ENCODE data around the gene C6orf89.

Gene C6orf89

DNA sequence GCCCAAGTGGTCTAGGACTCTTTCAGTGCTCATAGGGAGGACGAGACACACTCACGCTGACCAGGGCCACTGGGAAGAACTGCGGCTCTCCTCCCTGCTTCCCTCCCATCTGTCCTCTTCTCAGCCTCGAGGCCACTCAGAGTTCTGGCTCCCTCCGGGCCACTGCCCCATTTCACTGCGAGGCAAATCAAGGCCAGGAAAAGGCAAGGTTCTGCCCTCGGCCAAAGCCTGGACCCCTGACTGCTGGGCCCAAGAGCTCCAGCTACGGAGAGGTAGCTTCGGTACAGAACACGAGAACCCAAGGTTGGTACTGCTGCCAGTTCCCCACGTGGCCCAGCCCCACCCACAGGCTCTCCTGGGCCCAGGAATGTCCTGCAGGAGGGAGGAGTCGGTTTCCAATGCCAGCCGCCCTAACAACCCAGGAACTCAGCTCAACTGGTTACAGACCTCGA lies 83.5 kb downstream of the C6orf89 start:
- no peak for DNase-seq (ENCODE audit: insufficient read length)
- TF ChIP-seq TAF1 (IDR thresholded peaks at IDR 0.05; ENCODE audit: borderline replicate concordance, low read depth, low read length), result no peak
- TF ChIP-seq POLR2AphosphoS5 (IDR thresholded peaks at IDR 0.05; ENCODE audit: low read depth, low read length), result no peak
- no peak for TF ChIP-seq POLR2A (IDR thresholded peaks at IDR 0.05; ENCODE audit: low read depth, low read length)
- no peak for FAIRE-seq

DNA sequence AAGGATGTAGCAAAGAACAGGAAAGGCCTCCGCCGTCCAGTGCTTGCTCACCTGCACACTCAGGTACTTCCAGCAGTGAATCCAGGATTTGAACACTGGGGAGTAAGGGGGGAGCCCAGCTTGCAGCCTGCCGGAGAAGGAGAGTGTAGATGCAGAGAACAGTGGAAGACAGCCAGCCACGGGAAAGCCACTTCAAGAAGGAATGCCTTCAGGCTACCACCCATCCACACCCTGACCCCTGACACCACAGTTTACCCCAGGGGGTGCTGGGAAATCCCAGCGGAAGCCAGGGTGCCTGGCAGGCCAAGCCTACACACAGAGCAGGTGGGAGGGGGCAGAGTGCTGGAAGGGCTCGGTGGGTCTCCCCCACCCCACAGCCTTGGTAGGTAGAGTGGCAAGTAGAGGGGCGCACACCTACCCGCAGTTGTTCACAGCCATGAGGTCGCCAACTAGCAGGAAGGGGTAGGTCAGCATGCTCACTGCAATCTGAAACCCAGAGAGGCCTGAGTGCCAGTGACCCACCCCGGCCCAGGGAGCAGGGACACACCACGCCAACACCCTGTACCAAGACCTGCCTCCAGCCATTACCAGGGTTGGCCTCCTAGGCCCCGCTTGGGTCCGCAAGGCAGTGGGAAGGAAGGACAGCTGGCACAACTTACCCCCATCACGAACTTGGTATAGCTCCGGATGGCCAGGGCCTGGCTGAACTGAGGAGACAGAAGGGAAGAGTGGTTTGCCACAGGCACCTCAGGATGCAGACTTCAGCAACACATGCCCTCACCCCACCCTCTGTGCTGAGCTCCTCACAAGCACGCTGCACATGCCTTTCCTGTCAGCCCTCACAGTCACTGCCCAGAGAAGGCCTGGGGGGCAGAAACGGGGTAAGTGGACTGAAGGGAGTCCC lies 84.5 kb downstream of the C6orf89 start:
- no peak for FAIRE-seq
- no peak; the same call in 1 of the 2 replicates for TF ChIP-seq POLR2A (IDR thresholded peaks at IDR 0.05; ENCODE audit: low read depth, low read length)
- TF ChIP-seq TAF1 (IDR thresholded peaks at IDR 0.05; ENCODE audit: borderline replicate concordance, low read depth, low read length), result no peak
- no peak for TF ChIP-seq POLR2AphosphoS5 (IDR thresholded peaks at IDR 0.05; ENCODE audit: low read depth, low read length)
- no peak for DNase-seq (ENCODE audit: insufficient read length)

DNA sequence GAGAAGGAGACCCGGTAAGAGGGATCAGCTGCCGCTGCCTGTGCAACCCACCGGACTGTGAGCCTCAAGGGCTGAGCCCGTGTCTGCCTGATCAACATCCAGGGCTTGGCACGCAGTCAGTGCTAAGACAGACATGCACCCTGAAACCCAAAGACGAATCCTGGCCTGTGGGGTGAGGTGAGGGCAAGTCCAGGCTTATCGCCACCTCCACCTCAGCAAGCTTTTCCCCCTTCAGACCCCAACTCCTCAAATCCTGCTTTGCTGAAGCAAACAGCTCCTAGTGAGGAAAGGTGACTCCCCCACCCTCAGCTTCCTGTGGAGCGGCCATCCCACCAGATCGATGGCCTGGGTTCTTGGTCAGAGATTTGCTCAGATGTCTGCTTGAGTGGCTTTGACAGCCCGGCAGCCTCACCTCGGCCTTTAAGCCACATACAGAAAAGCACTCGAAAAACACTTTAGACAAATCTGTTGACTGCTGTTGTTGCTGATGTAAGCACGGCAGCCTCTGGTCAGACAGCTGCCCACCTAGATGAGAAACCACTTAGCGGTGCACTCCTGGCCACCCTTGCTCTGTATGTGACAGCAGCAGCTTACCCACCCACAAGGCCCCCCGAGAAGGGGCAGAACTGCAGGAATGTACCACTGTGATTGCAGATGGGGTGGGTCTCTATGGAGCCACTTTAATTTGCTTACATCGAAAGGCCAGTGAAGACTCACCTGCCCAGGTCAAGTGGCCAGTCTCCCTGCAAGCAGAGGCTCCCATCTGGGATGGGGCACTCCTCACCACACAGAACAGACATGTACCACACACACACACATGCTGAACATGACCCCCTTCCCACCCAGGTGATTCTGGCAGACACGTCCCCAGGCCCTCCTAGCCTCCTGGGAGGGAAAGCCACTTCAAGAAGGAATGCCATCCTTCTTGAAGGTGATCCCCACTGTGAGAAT lies 85.4 kb downstream of the C6orf89 start:
- DNase-seq (ENCODE audit: insufficient read length) (no peak), FAIRE-seq (no peak)
- TF ChIP-seq POLR2AphosphoS5 (IDR thresholded peaks at IDR 0.05; ENCODE audit: low read depth, low read length) (no peak), TAF1 (IDR thresholded peaks at IDR 0.05; ENCODE audit: borderline replicate concordance, low read depth, low read length) (no peak), POLR2A (IDR thresholded peaks at IDR 0.05; ENCODE audit: low read depth, low read length) (no peak)

DNA sequence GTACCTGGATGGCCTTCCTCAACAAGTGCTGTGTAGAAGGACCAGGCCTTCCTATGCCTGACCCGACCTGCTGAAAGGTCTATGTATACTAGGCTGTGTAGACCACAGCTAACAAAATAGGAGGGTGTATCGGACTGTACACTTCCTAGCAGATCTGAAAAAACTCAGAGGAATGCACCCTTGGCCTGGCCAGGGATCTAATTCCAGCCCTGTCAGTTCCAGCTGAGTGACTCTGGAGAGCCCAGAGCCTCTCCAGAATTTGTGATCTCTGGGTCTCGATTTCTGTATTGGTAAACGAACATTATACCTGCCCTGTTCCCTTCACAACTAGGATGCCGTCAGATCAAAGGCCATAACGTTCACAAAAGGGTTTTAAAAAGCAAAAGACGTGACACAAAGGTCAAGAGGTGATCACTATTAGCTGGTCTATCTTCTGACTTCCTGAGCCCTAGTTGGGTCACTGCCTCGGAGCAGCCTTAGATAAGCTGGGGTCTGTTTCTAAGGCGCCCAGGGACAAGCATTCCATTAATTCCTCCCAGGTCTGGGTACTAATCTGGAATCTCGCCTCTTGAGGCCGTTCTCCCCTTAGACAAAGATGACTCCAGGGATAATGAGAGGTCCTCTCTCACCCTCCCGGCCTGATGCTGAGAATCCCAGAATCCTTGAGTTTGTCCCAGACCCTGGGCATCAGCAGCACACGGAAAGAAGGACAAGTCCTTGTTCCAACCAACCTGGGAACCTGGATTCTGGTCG lies 86.3 kb downstream of the C6orf89 start:
- TF ChIP-seq POLR2A (IDR thresholded peaks at IDR 0.05; ENCODE audit: low read depth, low read length), result no peak
- TF ChIP-seq TAF1 (IDR thresholded peaks at IDR 0.05; ENCODE audit: borderline replicate concordance, low read depth, low read length), result no peak
- no peak for TF ChIP-seq POLR2AphosphoS5 (IDR thresholded peaks at IDR 0.05; ENCODE audit: low read depth, low read length)
- no peak for DNase-seq (ENCODE audit: insufficient read length)
- no peak for FAIRE-seq

DNA sequence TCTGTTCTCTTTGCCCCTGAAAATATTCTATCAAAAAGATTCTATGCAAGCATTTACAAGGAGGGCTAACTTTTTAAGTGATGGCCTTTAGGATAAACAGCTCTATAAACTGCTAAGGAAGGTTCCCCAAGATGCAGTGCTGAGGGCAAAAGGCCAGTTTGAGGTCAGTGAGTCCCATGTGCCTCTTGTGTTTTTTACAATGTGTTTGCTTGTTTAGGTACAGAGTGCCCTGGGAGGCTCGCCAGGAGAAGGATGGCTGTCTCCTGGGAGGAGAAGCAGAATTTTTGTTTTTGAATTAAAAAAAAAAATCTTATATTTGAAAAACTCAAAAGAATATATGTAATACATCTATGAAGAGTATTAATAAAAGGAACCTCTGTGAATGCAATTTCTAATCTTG lies 87.4 kb downstream of the C6orf89 start:
- DNase-seq (ENCODE audit: insufficient read length) (no peak), FAIRE-seq (no peak)
- TF ChIP-seq POLR2AphosphoS5 (IDR thresholded peaks at IDR 0.05; ENCODE audit: low read depth, low read length) (no peak), POLR2A (IDR thresholded peaks at IDR 0.05; ENCODE audit: low read depth, low read length) (no peak), TAF1 (IDR thresholded peaks at IDR 0.05; ENCODE audit: borderline replicate concordance, low read depth, low read length) (no peak)

DNA sequence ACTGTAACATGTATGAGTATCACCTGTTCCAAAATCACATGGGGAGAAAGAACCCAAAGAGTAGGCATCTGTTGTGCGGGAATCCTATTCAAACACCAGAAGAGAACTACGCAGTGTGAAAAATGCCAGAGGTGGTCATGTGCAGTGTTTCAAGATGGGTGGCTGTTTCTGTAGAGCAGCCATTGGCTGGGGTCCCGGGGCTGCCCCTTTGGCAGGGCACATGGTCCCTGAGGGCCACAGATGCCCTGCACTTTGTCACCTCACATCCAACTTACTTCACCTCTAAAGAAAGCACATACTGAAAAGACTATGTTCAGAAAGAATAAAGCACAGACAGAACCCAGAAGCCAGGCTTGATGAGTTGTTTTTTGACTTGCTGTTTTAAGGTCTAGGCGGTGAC lies 87.9 kb downstream of the C6orf89 start:
- FAIRE-seq, result no peak
- no peak for TF ChIP-seq POLR2AphosphoS5 (IDR thresholded peaks at IDR 0.05; ENCODE audit: low read depth, low read length)
- no peak for TF ChIP-seq TAF1 (IDR thresholded peaks at IDR 0.05; ENCODE audit: borderline replicate concordance, low read depth, low read length)
- TF ChIP-seq POLR2A (IDR thresholded peaks at IDR 0.05; ENCODE audit: low read depth, low read length), result no peak
- no peak for DNase-seq (ENCODE audit: insufficient read length)

DNA sequence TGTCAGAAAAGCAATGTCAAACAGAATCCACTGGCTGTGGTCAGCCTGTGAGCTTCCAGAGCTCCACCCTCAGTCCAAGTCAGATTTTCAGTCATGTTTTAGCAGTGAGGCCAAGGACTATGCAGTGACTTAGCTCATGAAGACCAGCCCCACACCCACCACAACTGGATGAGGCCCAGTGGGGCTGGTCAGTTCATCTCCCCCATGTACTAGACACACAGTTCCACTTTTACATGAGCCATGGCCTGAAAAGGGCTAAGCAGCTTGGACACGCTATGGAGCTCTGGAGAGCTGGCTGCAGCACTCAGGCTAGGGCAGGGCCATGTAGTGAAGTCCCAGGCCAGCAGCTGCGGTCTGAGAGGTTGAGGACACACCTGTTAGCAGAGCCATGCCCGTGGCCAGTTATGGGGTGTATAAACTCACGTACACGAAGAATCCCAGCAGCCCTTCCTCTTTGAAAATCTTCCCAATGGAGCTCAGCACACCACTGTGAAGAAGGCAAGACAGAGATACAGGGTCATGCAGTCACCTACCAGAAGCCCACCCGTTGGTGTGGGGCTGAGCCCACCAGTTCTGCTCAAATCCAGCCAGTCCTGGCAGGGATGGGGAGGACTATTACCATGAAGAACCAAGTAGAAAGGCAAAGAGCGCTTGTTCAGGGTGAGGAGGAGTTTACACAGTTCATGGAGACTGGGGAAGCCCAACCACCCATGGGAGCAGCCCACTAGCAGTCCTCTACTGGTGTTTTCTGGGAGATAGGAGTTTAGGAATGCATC lies 89.7 kb downstream of the C6orf89 start:
- no peak for DNase-seq (ENCODE audit: insufficient read length)
- FAIRE-seq, result no peak
- TF ChIP-seq TAF1 (IDR thresholded peaks at IDR 0.05; ENCODE audit: borderline replicate concordance, low read depth, low read length) (no peak), POLR2A (IDR thresholded peaks at IDR 0.05; ENCODE audit: low read depth, low read length) (no peak), POLR2AphosphoS5 (IDR thresholded peaks at IDR 0.05; ENCODE audit: low read depth, low read length) (no peak)

DNA sequence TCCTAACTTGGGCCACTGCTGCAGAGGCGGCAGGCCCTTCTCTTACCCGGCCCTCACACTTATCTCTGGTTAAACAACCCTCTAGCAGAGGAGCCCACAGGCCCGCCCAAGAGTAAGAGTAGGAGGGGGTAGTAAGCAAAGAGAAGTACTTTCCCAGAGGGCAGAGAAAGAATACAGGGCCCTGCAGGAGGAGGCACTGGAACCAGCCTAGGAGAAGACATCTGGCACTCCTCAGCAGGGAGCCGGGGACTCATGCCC lies 90.2 kb downstream of the C6orf89 start:
- TF ChIP-seq POLR2AphosphoS5 (IDR thresholded peaks at IDR 0.05; ENCODE audit: low read depth, low read length) (no peak), TAF1 (IDR thresholded peaks at IDR 0.05; ENCODE audit: borderline replicate concordance, low read depth, low read length) (no peak), POLR2A (IDR thresholded peaks at IDR 0.05; ENCODE audit: low read depth, low read length) (no peak)
- DNase-seq (ENCODE audit: insufficient read length), result no peak
- FAIRE-seq, result no peak

DNA sequence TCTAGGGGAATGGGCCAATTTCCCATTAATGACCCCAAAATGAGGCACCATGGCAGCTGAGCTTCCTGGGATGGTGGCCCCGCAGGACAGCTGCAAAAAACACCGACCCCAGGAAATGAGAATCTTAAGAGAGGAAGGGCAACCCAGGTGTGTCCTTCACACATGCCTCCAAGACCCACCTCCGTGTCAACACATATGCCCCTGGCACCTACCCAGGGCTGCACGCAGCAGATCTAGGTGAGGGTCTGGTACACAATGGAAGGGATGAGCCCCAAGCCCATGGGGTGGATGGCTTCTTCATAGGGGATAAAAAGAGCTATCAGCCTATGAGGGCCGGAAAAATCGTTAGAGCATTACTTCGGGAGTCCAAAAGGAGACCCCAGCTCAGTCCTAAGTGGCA lies 90.8 kb downstream of the C6orf89 start:
- TF ChIP-seq POLR2A (IDR thresholded peaks at IDR 0.05; ENCODE audit: low read depth, low read length), result no peak
- TF ChIP-seq TAF1 (IDR thresholded peaks at IDR 0.05; ENCODE audit: borderline replicate concordance, low read depth, low read length), result no peak
- no peak for TF ChIP-seq POLR2AphosphoS5 (IDR thresholded peaks at IDR 0.05; ENCODE audit: low read depth, low read length)
- FAIRE-seq (no peak), DNase-seq (ENCODE audit: insufficient read length) (no peak)

DNA sequence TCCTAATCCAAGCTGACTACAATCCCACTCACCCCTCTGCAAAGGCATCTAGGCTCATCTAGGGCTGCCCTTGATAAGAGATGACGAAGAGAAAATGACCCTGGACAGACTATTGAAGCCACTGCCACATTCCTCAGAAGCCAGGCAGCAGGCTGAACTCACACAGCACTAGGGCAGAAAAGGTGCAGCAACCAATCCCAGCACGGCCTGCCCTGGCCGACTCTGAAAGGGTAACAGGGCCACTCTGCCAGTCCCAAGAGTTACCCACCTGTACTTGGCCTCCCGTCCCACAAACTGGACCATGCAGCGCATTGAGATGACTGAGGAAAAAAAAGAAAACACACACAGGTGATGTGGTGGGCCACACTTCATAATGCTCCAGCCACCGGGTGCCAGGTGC lies 91.2 kb downstream of the C6orf89 start:
- no peak for FAIRE-seq

More for the DNA sequence above, 91.2 kb downstream of the C6orf89 start:
- no peak for TF ChIP-seq POLR2AphosphoS5 (IDR thresholded peaks at IDR 0.05; ENCODE audit: low read depth, low read length)
- TF ChIP-seq POLR2A (IDR thresholded peaks at IDR 0.05; ENCODE audit: low read depth, low read length), result no peak
- no peak for DNase-seq (ENCODE audit: insufficient read length)
